T-cell (primary cell): Measurements from ENCODE around the gene CFLAR. TPM values are rescaled to one million over a fixed set of nuclear protein-coding genes. Genes with fewer than 3 reads are reported as not detected.
"Not testable (repeated sequence)": the region's sequence is repeated elsewhere in the genome, so short reads cannot be mapped to it uniquely, and the experiment has no call there.

Source experiments
- ATAC-seq, 4 experiments: fragments of 200-7000 bp in 3 of 4; fragments of 150-1000 bp in 1 of 4; cut with Tn5 transposase; replicated peaks in 1 of 4; 1 replicate in 3 of 4; 2 replicates in 1 of 4; pipeline ENCODE4 v1.10.0; 2021; ENCODE audit warnings: moderate library complexity in 3 of 4, mild to moderate bottlenecking in 2 of 4, moderate number of reproducible peaks in 1 of 4
- CTCF ChIA-PET, 2 donors: fragments of 300-600 bp; sonication (Branson Sonifier 250); formaldehyde crosslinking; loops; one replicate each; lab custom pipeline; 2022; ENCODE audit warnings: antibody characterized with exemption in 2 of 2; lab: Charles Lee
- POLR2A ChIA-PET, 2 donors: fragments of 300-600 bp; sonication (Branson Sonifier 250); formaldehyde crosslinking; loops; one replicate each; lab custom pipeline; 2022; ENCODE audit warnings: antibody characterized with exemption in 2 of 2; lab: Charles Lee
- DNase-seq, 35 experiments: peaks; one replicate each; pipeline versions ENCODE4 v3.0.0 to v3.0.0-alpha.2; 2013 to 2023
- H3K27ac ChIP-seq: one replicate; pipeline ENCODE4 v1.5.1; 2013; ENCODE audit warnings: low read length
- H3K27me3 ChIP-seq, 2 experiments: replicated peaks in 1 of 2; 1 replicate in 1 of 2; 2 replicates in 1 of 2; pipeline versions ENCODE4 v1.6.1 to v1.7.0; 2013; ENCODE audit warnings: low read length in 1 of 2, mixed read lengths in 1 of 2; ENCODE audit not compliant: control insufficient read depth in 2 of 2, insufficient read depth in 2 of 2; ENCODE audit errors: extremely low read depth in 1 of 2
- H3K36me3 ChIP-seq, 2 donors: 1 replicate in 1 of 2; 2 replicates in 1 of 2; pipeline versions ENCODE4 v1.6.1 to v1.7.0; 2013; ENCODE audit warnings: low read length in 1 of 2; ENCODE audit not compliant: control insufficient read depth in 2 of 2, insufficient read depth in 1 of 2; ENCODE audit errors: extremely low read depth in 1 of 2
- H3K4me1 ChIP-seq, 2 experiments: 1 replicate in 1 of 2; 2 replicates in 1 of 2; pipeline versions ENCODE4 v1.6.1 to v1.7.0; 2013; ENCODE audit warnings: low read length in 2 of 2, mixed read lengths in 1 of 2; ENCODE audit not compliant: insufficient read depth in 2 of 2, control insufficient read depth in 1 of 2; ENCODE audit errors: extremely low read depth in 1 of 2
- H3K4me3 ChIP-seq, 2 donors: 1 replicate in 1 of 2; 2 replicates in 1 of 2; pipeline versions ENCODE4 v1.5.1 to v1.7.0; 2013; ENCODE audit warnings: mild to moderate bottlenecking in 2 of 2, low read length in 1 of 2, moderate library complexity in 1 of 2; ENCODE audit not compliant: control insufficient read depth in 1 of 2; ENCODE audit errors: extremely low read depth in 1 of 2
- H3K9me3 ChIP-seq: 2 replicates; pipeline ENCODE4 v1.7.0; 2013
- H3K27ac Mint-ChIP-seq, 2 donors: one replicate each; pipeline ENCODE4 v1.8.0; 2020 to 2021; ENCODE audit warnings: mild to moderate bottlenecking in 2 of 2, mixed read lengths in 2 of 2
- H3K27me3 Mint-ChIP-seq, 2 donors: one replicate each; pipeline ENCODE4 v1.8.0; 2021 to 2022; ENCODE audit warnings: mixed read lengths in 2 of 2
- H3K36me3 Mint-ChIP-seq: one replicate; pipeline ENCODE4 v1.8.0; 2021; ENCODE audit warnings: mixed read lengths
- H3K4me1 Mint-ChIP-seq, 3 donors: one replicate each; pipeline ENCODE4 v1.8.0; 2020 to 2022; ENCODE audit warnings: mixed read lengths in 3 of 3, mild to moderate bottlenecking in 1 of 3
- H3K4me3 Mint-ChIP-seq, 3 donors: one replicate each; pipeline ENCODE4 v1.8.0; 2020 to 2022; ENCODE audit warnings: mild to moderate bottlenecking in 3 of 3, mixed read lengths in 3 of 3, moderate library complexity in 3 of 3
- H3K9me3 Mint-ChIP-seq, 3 donors: one replicate each; pipeline ENCODE4 v1.8.0; 2020 to 2022; ENCODE audit warnings: mixed read lengths in 3 of 3
- WGBS: methylation state at CpG from one replicate; pipeline ENCODE4 v1.1.5; 2013; ENCODE audit warnings: missing lambda C conversion rate; ENCODE audit not compliant: insufficient coverage; 5-methylcytosine and 5-hydroxymethylcytosine counted together
- total RNA-seq, 35 experiments: library from RNA in 6 of 35; stranded (reverse) in 6 of 35; fragments of 120-200 nt in 1 of 35; gene quantifications; one replicate each; pipeline versions ENCODE4 v1.2.1 to v1.2.4 and lab custom pipeline; 2013 to 2026

The CFLAR gene
- total RNA-seq, 5 donors from 2014 or later (not counting 1 experiment from before 2014, with no cell fraction given) = 188 to 217 (median 208) TPM

DNA sequence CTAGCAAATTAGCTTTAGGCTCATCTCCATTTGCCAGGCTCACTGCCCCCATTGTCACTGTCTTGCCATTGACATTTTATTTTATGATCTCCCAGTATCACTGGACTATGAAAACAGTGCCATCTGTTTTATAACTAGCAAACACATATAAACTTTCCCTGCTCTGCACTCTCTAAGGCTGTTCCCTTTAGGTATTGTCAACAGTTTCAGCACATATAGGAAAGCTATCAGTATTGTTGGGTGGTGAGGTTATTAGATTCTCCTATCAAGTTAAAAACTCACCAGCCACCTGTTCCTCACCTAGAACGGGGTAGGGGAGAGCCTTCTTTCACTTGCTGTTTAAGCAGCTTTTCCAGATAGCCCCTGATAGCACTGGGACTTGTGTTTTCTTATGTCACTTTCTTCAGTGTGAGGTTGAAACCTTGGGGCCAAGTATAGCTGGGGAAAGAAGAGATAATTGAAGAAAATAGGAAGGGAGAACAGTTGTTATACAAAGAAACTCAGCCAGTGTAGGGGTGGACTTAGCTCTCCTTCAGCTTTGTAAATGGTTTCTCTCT is 32.5 kb downstream of the CFLAR start:
- no peaks in the 10 kb centered on the region for H3K9me3 Mint-ChIP-seq
- H3K27ac Mint-ChIP-seq = peak overlapping the region; percentile 63 to 65
- Histone ChIP-seq H3K9me3 (no peaks in the 10 kb centered on the region), H3K4me3 (no peak overlapping the region), H3K36me3 (peaks cover 3 to 74% of the 10 kb centered on the region in 2 donors), H3K27ac (peak overlapping the region; percentile 24), H3K4me1 (peaks cover 0 to 14% of the 10 kb centered on the region in 2 experiments), H3K27me3 (no peaks in the 10 kb centered on the region)
- no peak overlapping the region for H3K4me3 Mint-ChIP-seq
- peaks cover 46% of the 10 kb centered on the region for H3K36me3 Mint-ChIP-seq
- DNase-seq (no peak), ATAC-seq (no peak)
- no CpG with 5 or more reads among the region's 1 CpG for WGBS
- POLR2A ChIA-PET = interaction anchor here in 1 of 2 donors (0.8 kb wide), 1 partner anchor 33 kb away, joined by 3 read pairs; no protein-coding TSS in a partner anchor
- no peaks in the 10 kb centered on the region for H3K27me3 Mint-ChIP-seq
- CTCF ChIA-PET = interaction anchor here (0.6 to 0.8 kb wide), 3 partner anchors 10 to 244 kb away, joined by 4 to 7 read pairs (median 7); no protein-coding TSS in a partner anchor
- H3K4me1 Mint-ChIP-seq = peaks cover 15 to 41% (median 34%) of the 10 kb centered on the region in 3 donors

DNA sequence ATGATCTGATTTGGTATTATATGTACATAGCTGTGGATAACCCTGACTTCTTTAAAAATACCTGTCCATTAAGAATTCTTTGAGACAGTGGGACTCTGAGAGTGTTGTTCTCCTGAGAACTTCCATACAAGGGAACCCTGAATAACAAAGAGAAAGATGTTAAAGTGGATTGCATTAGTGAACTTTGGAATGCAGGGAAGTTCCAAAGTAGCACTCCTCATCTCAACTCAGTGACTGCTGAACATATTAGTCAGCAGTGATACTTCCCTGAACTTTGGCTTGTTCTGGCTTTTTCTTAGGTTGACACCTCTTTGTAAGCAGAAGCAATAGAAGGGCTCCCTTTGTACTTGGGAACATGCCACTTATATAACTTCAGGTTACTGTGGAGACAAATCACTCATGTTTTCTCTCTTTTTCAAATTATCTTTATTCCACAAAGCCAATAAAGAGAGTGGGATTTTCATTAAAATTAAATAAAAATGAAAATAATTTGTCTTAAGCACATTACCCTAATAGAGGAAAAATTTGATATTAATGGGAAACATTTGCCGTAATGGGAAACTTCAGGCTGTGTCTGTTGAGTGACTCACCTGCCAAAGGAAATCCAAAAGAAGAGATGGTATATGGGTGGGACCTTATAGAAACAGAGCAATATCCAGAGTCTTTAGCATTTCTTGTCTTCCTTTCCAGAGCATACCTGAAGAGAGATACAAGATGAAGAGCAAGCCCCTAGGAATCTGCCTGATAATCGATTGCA is 33.3 kb downstream of the CFLAR start:
- no peaks in the 10 kb centered on the region for H3K27me3 ChIP-seq
- H3K36me3 ChIP-seq = peaks cover 6 to 78% of the 10 kb centered on the region in 2 donors
- WGBS = 100% methylated on average over 1 of the region's 2 CpGs
- Mint-ChIP-seq H3K4me3 (no peak overlapping the region), H3K9me3 (no peaks in the 10 kb centered on the region), H3K27ac (peak overlapping the region; percentile 80 to 82), H3K36me3 (peaks cover 46% of the 10 kb centered on the region), H3K4me1 (peaks cover 15 to 41% (median 34%) of the 10 kb centered on the region in 3 donors), H3K27me3 (no peaks in the 10 kb centered on the region)
- POLR2A ChIA-PET = interaction anchor here (0.6 to 0.8 kb wide), 2 partner anchors 34 to 200 kb away, joined by 3 to 4 read pairs; no protein-coding TSS in a partner anchor
- ATAC-seq (no peak), DNase-seq (no peak)
- CTCF ChIA-PET = interaction anchor here in 1 of 2 donors (0.8 kb wide), 1 partner anchor 9 kb away, joined by 4 read pairs; no protein-coding TSS in a partner anchor
- H3K27ac ChIP-seq = no peak overlapping the region
- no peak overlapping the region for H3K4me3 ChIP-seq
- H3K4me1 ChIP-seq = peaks cover 0 to 14% of the 10 kb centered on the region in 2 experiments
- H3K9me3 ChIP-seq = no peaks in the 10 kb centered on the region

DNA sequence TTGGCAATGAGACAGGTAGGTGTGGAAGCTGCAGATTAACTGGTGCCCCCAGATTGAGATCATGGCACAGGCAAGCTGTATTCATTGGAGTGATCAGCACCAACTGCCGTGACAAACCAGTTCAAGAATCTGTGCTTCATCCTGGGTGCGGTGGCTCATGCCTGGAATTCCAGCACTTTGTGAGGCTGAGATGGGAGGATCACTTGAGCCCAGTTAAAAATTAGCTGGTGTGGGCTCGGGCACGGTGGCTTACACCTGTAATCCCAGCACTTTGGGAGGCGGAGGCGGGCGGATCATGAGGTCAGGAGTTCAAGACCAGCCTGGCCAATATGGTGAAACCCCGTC is 33.8 kb downstream of the CFLAR start:
- H3K36me3 ChIP-seq = peaks cover 7 to 80% of the 10 kb centered on the region in 2 donors
- Mint-ChIP-seq H3K27ac (peak overlapping the region; percentile 80 to 82), H3K4me1 (peaks cover 15 to 44% (median 37%) of the 10 kb centered on the region in 3 donors)

DNA sequence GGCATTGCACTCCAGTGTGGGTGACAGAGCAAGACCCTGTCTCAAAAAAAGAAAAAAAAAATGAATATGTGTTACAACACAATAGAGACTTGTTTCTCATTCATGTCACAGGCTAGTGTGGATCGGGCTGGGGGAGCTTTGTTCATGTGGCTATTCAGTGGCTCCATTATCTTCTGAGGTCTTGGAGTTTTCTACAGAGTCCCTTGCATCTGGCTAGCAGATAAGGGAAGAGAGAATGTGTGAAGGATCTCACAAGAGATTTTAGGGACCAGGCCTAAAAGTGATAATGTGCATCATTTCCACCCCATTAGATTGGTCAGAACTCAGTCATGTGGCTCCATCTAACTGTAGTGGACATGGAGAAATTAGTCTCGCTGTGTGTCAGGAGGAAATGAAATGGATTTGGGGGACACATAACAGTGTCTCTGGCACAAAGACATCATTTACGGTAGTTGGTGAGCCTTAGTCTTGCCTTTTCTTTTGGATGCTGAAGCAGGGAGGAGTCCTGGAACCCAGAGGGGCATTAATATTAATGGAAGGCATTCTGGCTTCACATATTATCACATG is 34.6 kb downstream of the CFLAR start:
- no peaks in the 10 kb centered on the region for H3K9me3 ChIP-seq
- peak overlapping the region; percentile 59 for H3K27ac ChIP-seq
- no peaks in the 10 kb centered on the region for H3K9me3 Mint-ChIP-seq
- no peaks in the 10 kb centered on the region for H3K27me3 Mint-ChIP-seq
- POLR2A ChIA-PET = interaction anchor here (0.5 to 1.0 kb wide), 2 partner anchors 11 to 74 kb away, joined by 3 to 7 read pairs; no protein-coding TSS in a partner anchor
- no peak overlapping the region for H3K4me3 Mint-ChIP-seq
- ATAC-seq (no peak), DNase-seq (no peak)
- peaks cover 8 to 78% of the 10 kb centered on the region in 2 donors for H3K36me3 ChIP-seq
- WGBS = 100% methylated on average over 1 of the region's 3 CpGs
- no peak overlapping the region for H3K4me3 ChIP-seq
- no peaks in the 10 kb centered on the region for H3K27me3 ChIP-seq
- CTCF ChIA-PET = no interaction called here
- peak overlapping the region; percentile 87 to 90 for H3K27ac Mint-ChIP-seq
- peaks cover 54% of the 10 kb centered on the region for H3K36me3 Mint-ChIP-seq
- H3K4me1 Mint-ChIP-seq = peaks cover 15 to 44% (median 38%) of the 10 kb centered on the region in 3 donors
- peaks cover 0 to 14% of the 10 kb centered on the region in 2 experiments for H3K4me1 ChIP-seq

More for the DNA sequence above, 33.8 kb downstream of the CFLAR start:
- H3K4me3 ChIP-seq, H3K27me3 Mint-ChIP-seq, H3K27ac ChIP-seq, ATAC-seq, H3K27me3 ChIP-seq, DNase-seq, H3K9me3 ChIP-seq, H3K4me3 Mint-ChIP-seq, CTCF ChIA-PET, H3K9me3 Mint-ChIP-seq: not testable (repeated sequence)
- POLR2A ChIA-PET = interaction anchor here in 1 of 2 donors (0.6 kb wide), 1 partner anchor 201 kb away, joined by 4 read pairs; no protein-coding TSS in a partner anchor
- peaks cover 0 to 14% of the 10 kb centered on the region in 2 experiments for H3K4me1 ChIP-seq
- H3K36me3 Mint-ChIP-seq = peaks cover 52% of the 10 kb centered on the region
- WGBS = 100% methylated on average over 4 of the region's 8 CpGs

DNA sequence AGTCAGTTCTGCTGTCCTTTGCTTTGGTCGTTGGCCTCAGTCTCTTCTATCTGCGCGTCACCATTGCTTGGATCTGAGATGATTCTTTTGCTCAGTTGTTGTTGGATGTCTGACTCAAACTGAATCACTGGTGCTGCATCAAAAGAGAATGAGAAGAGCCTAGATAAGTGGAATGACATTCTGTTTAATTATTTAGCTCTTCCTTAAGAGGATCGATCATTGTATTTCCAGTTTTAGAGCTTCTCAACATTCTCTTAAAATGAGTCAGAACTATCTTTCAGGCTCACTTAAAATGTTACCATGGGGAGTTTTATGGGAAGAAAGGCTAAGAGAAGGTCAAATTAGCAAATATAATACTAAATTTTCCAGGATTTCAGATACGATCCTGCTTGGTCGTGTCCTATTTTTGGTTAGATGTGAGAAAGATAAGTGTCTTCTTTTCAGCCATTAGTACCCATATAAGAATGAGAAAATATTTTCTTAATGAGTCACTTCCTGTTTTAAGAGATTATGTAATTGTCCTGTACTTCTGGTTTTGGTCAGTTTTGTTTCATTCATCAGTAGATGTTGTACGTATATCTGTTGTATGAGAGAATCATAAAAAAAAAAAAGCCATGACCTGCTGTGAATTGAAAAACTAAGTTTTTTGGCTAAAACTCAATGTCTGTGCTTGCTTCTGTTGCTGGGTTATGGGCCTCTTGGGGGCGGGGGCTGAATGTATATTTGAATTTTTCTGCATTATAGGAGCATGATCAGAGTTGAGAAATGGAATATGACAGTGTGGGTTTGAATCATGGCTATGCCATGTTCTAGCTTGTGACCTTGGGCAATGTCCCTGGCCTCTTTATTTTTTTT is 35.4 kb downstream of the CFLAR start:
- H3K27ac Mint-ChIP-seq = peak overlapping the region; percentile 87 to 90
- Histone ChIP-seq H3K36me3 (peaks cover 9 to 79% of the 10 kb centered on the region in 2 donors), H3K9me3 (no peaks in the 10 kb centered on the region), H3K27me3 (no peaks in the 10 kb centered on the region), H3K4me3 (no peak overlapping the region), H3K27ac (peak overlapping the region; percentile 59), H3K4me1 (peaks cover 0 to 14% of the 10 kb centered on the region in 2 experiments)
- H3K4me3 Mint-ChIP-seq = no peak overlapping the region
- WGBS = 60% methylated on average over 2 of the region's 8 CpGs
- ATAC-seq = no peak
- peaks cover 56% of the 10 kb centered on the region for H3K36me3 Mint-ChIP-seq
- DNase-seq = no peak
- ChIA-PET CTCF (no interaction called here), POLR2A (interaction anchor here (0.5 to 1.0 kb wide), 2 partner anchors 10 to 75 kb away, joined by 3 to 7 read pairs; no protein-coding TSS in a partner anchor)
- no peaks in the 10 kb centered on the region for H3K9me3 Mint-ChIP-seq
- peaks cover 15 to 44% (median 38%) of the 10 kb centered on the region in 3 donors for H3K4me1 Mint-ChIP-seq
- H3K27me3 Mint-ChIP-seq = no peaks in the 10 kb centered on the region
